Neutrophil (primary cell): Measurements from ENCODE around the gene GNAI1.

Experiments
- H3K27ac ChIP-seq: fragments of 200-600 bp; sonication (generic); 2 replicates; pipeline ENCODE4 v1.5.1; 2016; ENCODE audit warnings: mild to moderate bottlenecking, moderate library complexity
- H3K27me3 ChIP-seq: fragments of 200-600 bp; sonication (generic); 2 replicates; pipeline ENCODE4 v1.6.0; 2016; ENCODE audit warnings: mild to moderate bottlenecking
- H3K36me3 ChIP-seq: fragments of 200-600 bp; sonication (generic); 2 replicates; pipeline ENCODE4 v1.5.1; 2017
- H3K4me1 ChIP-seq, 2 experiments: fragments of 200-600 bp in 1 of 2; sonication (generic) in 1 of 2; 1 replicate in 1 of 2; 2 replicates in 1 of 2; pipeline versions ENCODE4 v1.5.1 to v1.6.1; 2013 to 2016; ENCODE audit warnings: low read depth in 1 of 2, low read length in 1 of 2, mild to moderate bottlenecking in 1 of 2, moderate library complexity in 1 of 2; ENCODE audit not compliant: control insufficient read depth in 1 of 2, insufficient read depth in 1 of 2
- H3K4me3 ChIP-seq, 2 experiments: fragments of 200-600 bp in 1 of 2; sonication (generic) in 1 of 2; 1 replicate in 1 of 2; 2 replicates in 1 of 2; pipeline ENCODE4 v1.5.1; 2013 to 2016; ENCODE audit warnings: low read depth in 1 of 2, low read length in 1 of 2, mild to moderate bottlenecking in 1 of 2, moderate library complexity in 1 of 2
- H3K9me3 ChIP-seq: fragments of 200-600 bp; sonication (generic); 2 replicates; pipeline ENCODE4 v1.5.1; 2016
- CTCF ChIP-seq: fragments of 200-600 bp; sonication (generic); IDR thresholded peaks from 2 replicates; pipeline ENCODE4 v1.5.1; 2016; ENCODE audit warnings: antibody characterized with exemption

The GNAI1 gene

GRCh38 chr7:80243425-80243824, 108.8 kb downstream of the GNAI1 start:
- Histone ChIP-seq H3K9me3 (no peaks in the 10 kb centered on the region), H3K4me3 (no peak overlapping the region), H3K27me3 (no peaks in the 10 kb centered on the region), H3K4me1 (no peaks in the 10 kb centered on the region), H3K36me3 (no peaks in the 10 kb centered on the region), H3K27ac (no peak overlapping the region)
- TF ChIP-seq CTCF: no peak

- no peaks in the 10 kb centered on the region for H3K4me1 ChIP-seq
- H3K27ac ChIP-seq: no peak overlapping the region
- H3K36me3 ChIP-seq: no peaks in the 10 kb centered on the region
- H3K27me3 ChIP-seq: no peaks in the 10 kb centered on the region
- no peak overlapping the region for H3K4me3 ChIP-seq
- no peak for TF ChIP-seq CTCF
- H3K9me3 ChIP-seq: no peaks in the 10 kb centered on the region
These were observed 109.7 kb downstream of the GNAI1 start for GRCh38 chr7:80244206-80244916.

- no peaks in the 10 kb centered on the region for H3K36me3 ChIP-seq
- no peaks in the 10 kb centered on the region for H3K4me1 ChIP-seq
- H3K27ac ChIP-seq: no peak overlapping the region
- H3K27me3 ChIP-seq: no peaks in the 10 kb centered on the region
- no peak overlapping the region for H3K4me3 ChIP-seq
- no peak for TF ChIP-seq CTCF
- no peaks in the 10 kb centered on the region for H3K9me3 ChIP-seq
These were observed 112.5 kb downstream of the GNAI1 start for GRCh38 chr7:80247144-80247543.

GRCh38 chr7:80247891-80248290, 113.3 kb downstream of the GNAI1 start:
- TF ChIP-seq CTCF: no peak
- H3K4me3 ChIP-seq: no peak overlapping the region

GRCh38 chr7:80249184-80249583, 114.6 kb downstream of the GNAI1 start:
- Histone ChIP-seq H3K36me3 (no peaks in the 10 kb centered on the region), H3K27me3 (no peaks in the 10 kb centered on the region), H3K27ac (no peak overlapping the region)

More at GRCh38 chr7:80247891-80248290, 113.3 kb downstream of the GNAI1 start:
- Histone ChIP-seq H3K36me3 (no peaks in the 10 kb centered on the region), H3K9me3 (no peaks in the 10 kb centered on the region), H3K27me3 (no peaks in the 10 kb centered on the region), H3K4me1 (no peaks in the 10 kb centered on the region), H3K27ac (no peak overlapping the region)

More at GRCh38 chr7:80249184-80249583, 114.6 kb downstream of the GNAI1 start:
- Histone ChIP-seq H3K4me1 (no peaks in the 10 kb centered on the region), H3K9me3 (no peaks in the 10 kb centered on the region), H3K4me3 (no peak overlapping the region)
- no peak for TF ChIP-seq CTCF
